ENCODE measurements around the gene FAM83G. TPM values are rescaled to one million over a fixed set of nuclear protein-coding genes. Genes with fewer than 3 reads are reported as not detected.
A peak's percentile ranks its signal among the peaks of the same experiment; 100 is the strongest.

FAM83G gene
- total RNA-seq, 1 experiment from 2014 or later = 38.7 TPM

DNA sequence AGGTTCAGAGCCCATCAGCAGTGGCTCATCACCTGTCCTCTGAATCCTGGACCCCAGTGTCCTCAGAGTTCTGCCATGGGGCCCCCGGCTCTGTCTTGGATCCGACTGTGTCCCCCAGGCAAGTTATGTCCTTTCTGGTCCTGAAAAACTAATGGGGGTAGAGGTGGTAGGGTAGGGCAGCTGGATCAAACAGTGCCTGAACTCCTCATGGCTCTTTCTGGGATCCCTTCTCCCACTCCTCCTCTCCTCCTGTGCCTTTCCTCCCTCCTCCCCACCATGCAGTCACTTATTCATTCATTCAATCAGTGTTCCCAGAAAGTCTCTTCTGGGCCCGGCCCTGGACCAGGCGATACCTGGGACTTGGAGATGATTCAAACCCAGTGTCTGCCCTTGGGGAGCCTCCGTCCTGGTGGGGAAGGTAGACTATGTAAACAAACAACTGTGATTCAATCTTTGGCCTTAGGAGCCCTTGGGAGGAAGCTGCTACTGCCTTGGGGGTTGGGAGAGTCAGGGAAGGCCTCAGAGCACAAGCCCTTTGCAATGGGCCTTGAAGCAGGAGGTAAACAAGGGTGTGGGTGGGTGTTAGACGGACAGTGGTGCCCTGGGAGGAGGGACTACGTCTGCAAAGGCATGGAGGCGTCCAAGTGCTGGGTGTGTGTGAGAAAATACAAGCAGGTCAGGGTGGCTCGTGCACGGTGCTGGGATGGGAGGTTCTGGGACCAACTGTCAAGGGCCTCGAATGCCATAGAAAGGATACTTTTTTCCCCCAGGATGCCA lies 6.4 kb upstream of the FAM83G start:
- Histone ChIP-seq H3K4ac (ENCODE audit: low read depth, low read length) (no peak overlapping the region), H2BK12ac (ENCODE audit: insufficient read length, low read depth, low read length) (no peak overlapping the region), H3K27me3 (ENCODE audit: insufficient read depth, low read length) (no peaks in the 10 kb centered on the region), H3K14ac (ENCODE audit: insufficient read depth, low read length) (no peak overlapping the region), H4K8ac (replicated peaks; ENCODE audit: insufficient read length, low read depth, low read length) (no peak overlapping the region), H3K79me2 (ENCODE audit: insufficient read depth, low read length) (no peaks in the 10 kb centered on the region), H3K4me2 (ENCODE audit: insufficient read depth, insufficient read length, low read length) (no peak overlapping the region), H3K27ac (ENCODE audit: insufficient read length, low read depth, low read length) (no peak overlapping the region), H3K4me1 (ENCODE audit: insufficient read depth, low read length) (no peaks in the 10 kb centered on the region), H2BK5ac (ENCODE audit: insufficient read length, low read length) (no peak overlapping the region), H2BK20ac (ENCODE audit: low read depth, low read length, poor library complexity, severe bottlenecking) (no peak overlapping the region), H4K91ac (ENCODE audit: insufficient read length, low read depth, low read length) (no peak overlapping the region), H2AK5ac (ENCODE audit: insufficient read length, low read length) (no peak overlapping the region), H3T11ph (ENCODE audit: low read length) (no peak overlapping the region), H2BK120ac (ENCODE audit: low read depth, low read length, poor library complexity, severe bottlenecking) (no peak overlapping the region), H3K23ac (ENCODE audit: insufficient read length, low read depth, low read length) (no peak overlapping the region), H3K9me3 (ENCODE audit: control insufficient read depth, low read depth, low read length) (no peaks in the 10 kb centered on the region), H3K9ac (ENCODE audit: extremely low read depth, insufficient read length, low read length) (no peak overlapping the region), H4K20me1 (ENCODE audit: control insufficient read depth, insufficient read depth, insufficient read length) (no peaks in the 10 kb centered on the region), H3K18ac (ENCODE audit: insufficient read length, low read depth, low read length) (no peak overlapping the region), H3K79me1 (ENCODE audit: insufficient read depth, low read depth, low read length, poor library complexity, severe bottlenecking) (no peaks in the 10 kb centered on the region), H4K5ac (ENCODE audit: insufficient read length, low read depth, low read length) (no peak overlapping the region), H3K23me2 (ENCODE audit: insufficient read length, low read depth, low read length, poor library complexity, severe bottlenecking) (no peaks in the 10 kb centered on the region), H2BK15ac (ENCODE audit: low read depth, low read length) (no peak overlapping the region), H2AFZ (ENCODE audit: low read length) (no peak overlapping the region), H3K56ac (ENCODE audit: insufficient read length, low read depth, low read length) (no peak overlapping the region)
- TF ChIP-seq, protein P1, sequence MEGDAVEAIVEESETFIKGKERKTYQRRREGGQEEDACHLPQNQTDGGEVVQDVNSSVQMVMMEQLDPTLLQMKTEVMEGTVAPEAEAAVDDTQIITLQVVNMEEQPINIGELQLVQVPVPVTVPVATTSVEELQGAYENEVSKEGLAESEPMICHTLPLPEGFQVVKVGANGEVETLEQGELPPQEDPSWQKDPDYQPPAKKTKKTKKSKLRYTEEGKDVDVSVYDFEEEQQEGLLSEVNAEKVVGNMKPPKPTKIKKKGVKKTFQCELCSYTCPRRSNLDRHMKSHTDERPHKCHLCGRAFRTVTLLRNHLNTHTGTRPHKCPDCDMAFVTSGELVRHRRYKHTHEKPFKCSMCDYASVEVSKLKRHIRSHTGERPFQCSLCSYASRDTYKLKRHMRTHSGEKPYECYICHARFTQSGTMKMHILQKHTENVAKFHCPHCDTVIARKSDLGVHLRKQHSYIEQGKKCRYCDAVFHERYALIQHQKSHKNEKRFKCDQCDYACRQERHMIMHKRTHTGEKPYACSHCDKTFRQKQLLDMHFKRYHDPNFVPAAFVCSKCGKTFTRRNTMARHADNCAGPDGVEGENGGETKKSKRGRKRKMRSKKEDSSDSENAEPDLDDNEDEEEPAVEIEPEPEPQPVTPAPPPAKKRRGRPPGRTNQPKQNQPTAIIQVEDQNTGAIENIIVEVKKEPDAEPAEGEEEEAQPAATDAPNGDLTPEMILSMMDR (conservative IDR thresholded peaks at IDR 0.05) = no peak
- WGBS (ENCODE audit: extremely low coverage, insufficient read length, low lambda C conversion rate) = no CpG with 5 or more reads among the region's 11 CpGs
- Mint-ChIP-seq H3K27me3 (ENCODE audit: low read depth) (peaks cover 8% of the 10 kb centered on the region), H3K27ac (peak overlapping the region; percentile 19 to 70 (median 70); a peak in 4 of 7 replicates), H3K9me3 (peaks cover 3 to 8% of the 10 kb centered on the region in 2 experiments; a peak in 4 of 5 replicates), H3K36me3 (ENCODE audit: insufficient read depth in 1 of 3, low read depth in 3 of 3) (no peaks in the 10 kb centered on the region; a peak in 1 of 7 replicates), H3K4me1 (peaks cover 16 to 38% of the 10 kb centered on the region in 2 experiments), H3K4me3 (no peak overlapping the region)
- DNase-seq = no peak
